HEK293 (cell line): ENCODE measurements around the gene TRMT1.

Experiments
- CTCF ChIA-PET: fragments of 350-600 bp; formaldehyde crosslinking; extraction: SDS; loops from one replicate; lab custom pipeline; 2021; ENCODE audit warnings: antibody characterized with exemption; lab: Yijun Ruan, JAX
- POLR2A ChIA-PET: fragments of 300-600 bp; formaldehyde crosslinking; extraction: SDS; loops from one replicate; lab custom pipeline; 2020; ENCODE audit warnings: antibody characterized with exemption, inconsistent platforms; lab: Yijun Ruan, JAX
- H3K27ac ChIP-seq: fragments of 200-500 bp; sonication (Bioruptor generic); 2 replicates; pipeline ENCODE4 v1.5.1; 2014; ENCODE audit warnings: low read depth, low read length, control low read depth, inconsistent platforms; ENCODE audit errors: extremely low read depth
- H3K36me3 ChIP-seq, 2 experiments: fragments of 200-500 bp in 1 of 2; sonication (Bioruptor generic) in 1 of 2; 1 replicate in 1 of 2; 2 replicates in 1 of 2; pipeline ENCODE4 v1.5.1; 2014 to 2017; ENCODE audit warnings: inconsistent platforms in 2 of 2, low read length in 2 of 2; ENCODE audit not compliant: control insufficient read depth in 2 of 2, insufficient read depth in 1 of 2
- H3K4me1 ChIP-seq: fragments of 200-500 bp; sonication (Bioruptor generic); 2 replicates; pipeline ENCODE4 v1.5.1; 2014; ENCODE audit warnings: mild to moderate bottlenecking, low read length, inconsistent platforms; ENCODE audit not compliant: control insufficient read depth, insufficient read depth
- H3K4me3 ChIP-seq: 2 replicates; pipeline ENCODE4 v1.5.1; 2011; ENCODE audit warnings: low read depth, mild to moderate bottlenecking, control low read depth, low read length, moderate library complexity
- H3K9me3 ChIP-seq: fragments of 200-500 bp; sonication (Bioruptor generic); 2 replicates; pipeline ENCODE4 v1.5.1; 2014; ENCODE audit warnings: low read depth, low read length, inconsistent platforms; ENCODE audit not compliant: control insufficient read depth, insufficient read depth
- ATF2 ChIP-seq: fragments of 450-650 bp; formaldehyde crosslinking; IDR thresholded peaks from 2 replicates; pipeline ENCODE4 v1.5.1; 2016; ENCODE audit warnings: missing biosample characterization, missing genetic modification characterization, low read depth
- HOXA7 ChIP-seq: sonication (generic); formaldehyde crosslinking; IDR thresholded peaks from 2 replicates; pipeline ENCODE4 v1.8.1; 2022; ENCODE audit warnings: missing genetic modification reagents, borderline replicate concordance
- INSM2 ChIP-seq: fragments of 450-650 bp; formaldehyde crosslinking; IDR thresholded peaks from 2 replicates; pipeline ENCODE4 v1.5.1; 2016; ENCODE audit warnings: missing biosample characterization, missing genetic modification characterization
- KLF17 ChIP-seq: fragments of 450-650 bp; formaldehyde crosslinking; IDR thresholded peaks from 2 replicates; pipeline ENCODE4 v1.5.1; 2016; ENCODE audit warnings: missing biosample characterization, missing genetic modification characterization
- PRDM1 ChIP-seq: fragments of 450-650 bp; formaldehyde crosslinking; IDR thresholded peaks from 2 replicates; pipeline ENCODE4; 2016; ENCODE audit warnings: missing biosample characterization, missing genetic modification characterization
- REST ChIP-seq: fragments of 450-650 bp; formaldehyde crosslinking; IDR thresholded peaks from 2 replicates; pipeline ENCODE4 v1.5.1; 2016; ENCODE audit warnings: missing biosample characterization, missing genetic modification characterization
- SALL2 ChIP-seq: fragments of 450-650 bp; formaldehyde crosslinking; IDR thresholded peaks from 2 replicates; pipeline ENCODE4 v1.5.0; 2017; ENCODE audit warnings: missing biosample characterization, mild to moderate bottlenecking, missing genetic modification characterization, borderline replicate concordance
- SP3 ChIP-seq: fragments of 450-650 bp; formaldehyde crosslinking; IDR thresholded peaks from 2 replicates; pipeline ENCODE4 v1.5.1; 2016; ENCODE audit warnings: missing biosample characterization, missing genetic modification characterization
- TCF7L2 ChIP-seq: IDR thresholded peaks from 2 replicates; pipeline ENCODE4 v1.6.1; 2011; ENCODE audit warnings: low read depth, mild to moderate bottlenecking, inconsistent platforms, low read length, moderate library complexity, borderline replicate concordance
- TRIM28 ChIP-seq: IDR thresholded peaks from 2 replicates; pipeline ENCODE4 v1.6.1; 2011; ENCODE audit warnings: low read length, control low read depth, borderline replicate concordance
- ZBTB17 ChIP-seq: fragments of 450-650 bp; formaldehyde crosslinking; IDR thresholded peaks from 2 replicates; pipeline ENCODE4 v1.5.1; 2016; ENCODE audit warnings: missing biosample characterization, missing genetic modification characterization
- ZFHX2 ChIP-seq: fragments of 450-650 bp; formaldehyde crosslinking; conservative IDR thresholded peaks from 2 replicates; pipeline ENCODE4 v1.5.1; 2016; ENCODE audit warnings: missing biosample characterization, missing genetic modification characterization
- ZFP41 ChIP-seq: fragments of 450-650 bp; formaldehyde crosslinking; IDR thresholded peaks from 2 replicates; pipeline ENCODE4 v1.5.1; 2016; ENCODE audit warnings: missing biosample characterization, missing genetic modification characterization, borderline replicate concordance
- ZNF112 ChIP-seq: fragments of 450-650 bp; formaldehyde crosslinking; IDR thresholded peaks from 2 replicates; pipeline ENCODE4 v1.5.0; 2017; ENCODE audit warnings: missing biosample characterization, missing genetic modification characterization
- ZNF148 ChIP-seq: fragments of 450-650 bp; formaldehyde crosslinking; IDR thresholded peaks from 2 replicates; pipeline ENCODE4 v1.5.0; 2017; ENCODE audit warnings: missing biosample characterization, missing genetic modification characterization, borderline replicate concordance
- ZNF302 ChIP-seq: fragments of 450-650 bp; formaldehyde crosslinking; IDR thresholded peaks from 2 replicates; pipeline ENCODE4 v1.5.1; 2016; ENCODE audit warnings: missing biosample characterization, missing genetic modification characterization, low read depth
- ZNF354C ChIP-seq: fragments of 450-650 bp; formaldehyde crosslinking; IDR thresholded peaks from 2 replicates; pipeline ENCODE4 v1.5.1; 2016; ENCODE audit warnings: missing biosample characterization, missing genetic modification characterization, low read depth, borderline replicate concordance
- ZNF394 ChIP-seq: fragments of 450-650 bp; formaldehyde crosslinking; IDR thresholded peaks from 2 replicates; pipeline ENCODE4 v1.5.1; 2016; ENCODE audit warnings: missing biosample characterization, missing genetic modification characterization, mild to moderate bottlenecking, moderate library complexity, borderline replicate concordance
- ZNF561 ChIP-seq: fragments of 450-650 bp; IDR thresholded peaks from 2 replicates; pipeline ENCODE4 v1.5.1; 2018; ENCODE audit warnings: missing biosample characterization, missing genetic modification characterization, borderline replicate concordance
- ZNF600 ChIP-seq: fragments of 450-650 bp; formaldehyde crosslinking; IDR thresholded peaks from 2 replicates; pipeline ENCODE4 v1.5.1; 2016; ENCODE audit warnings: missing biosample characterization, missing genetic modification characterization
- ZNF610 ChIP-seq: fragments of 450-650 bp; formaldehyde crosslinking; IDR thresholded peaks from 2 replicates; pipeline ENCODE4 v1.5.1; 2016; ENCODE audit warnings: missing biosample characterization, missing genetic modification characterization, borderline replicate concordance
- ZNF747 ChIP-seq: fragments of 450-650 bp; formaldehyde crosslinking; IDR thresholded peaks from 2 replicates; pipeline ENCODE4 v1.5.1; 2016; ENCODE audit warnings: missing biosample characterization, missing genetic modification characterization
- ZNF768 ChIP-seq: fragments of 450-650 bp; formaldehyde crosslinking; IDR thresholded peaks from 2 replicates; pipeline ENCODE4 v1.5.1; 2018; ENCODE audit warnings: missing biosample characterization, mild to moderate bottlenecking, missing genetic modification characterization
- ZNF791 ChIP-seq: fragments of 450-650 bp; formaldehyde crosslinking; IDR thresholded peaks from 2 replicates; pipeline ENCODE4 v1.5.1; 2016; ENCODE audit warnings: missing biosample characterization, missing genetic modification characterization

The TRMT1 gene

GRCh38 chr19:13086341-13086740 is 30.2 kb downstream of the TRMT1 start:
- Histone ChIP-seq H3K36me3 (no peaks in the 10 kb centered on the region), H3K4me3 (no peak overlapping the region), H3K9me3 (no peaks in the 10 kb centered on the region), H3K4me1 (no peaks in the 10 kb centered on the region), H3K27ac (no peak overlapping the region)
- ChIA-PET CTCF (interaction anchor here (0.5 to 5.9 kb wide), 8 partner anchors 8 to 121 kb away, joined by 3 to 41 read pairs (median 6); no protein-coding TSS in a partner anchor), POLR2A (no interaction called here)
- TF ChIP-seq ZFHX2 (tag by site-specific recombination) = no peak
- TF ChIP-seq TCF7L2 = no peak
- no peak for TF ChIP-seq SALL2 (tag by site-specific recombination)
- no peak for TF ChIP-seq ZNF747 (tag by site-specific recombination)
- no peak for TF ChIP-seq ZNF561
- TF ChIP-seq ZNF394 (tag by site-specific recombination) = no peak
- TF ChIP-seq REST (tag by site-specific recombination) = no peak
- TF ChIP-seq ZNF148 (tag by site-specific recombination) = no peak
- TF ChIP-seq KLF17 (tag by site-specific recombination) = no peak
- no peak for TF ChIP-seq TRIM28

- CTCF ChIA-PET = interaction anchor here (0.5 to 5.9 kb wide), 9 partner anchors 8 to 120 kb away, joined by 3 to 41 read pairs (median 4); no protein-coding TSS in a partner anchor
- Histone ChIP-seq H3K36me3 (no peaks in the 10 kb centered on the region; a peak in 1 of 3 replicates), H3K4me3 (no peak overlapping the region), H3K27ac (no peak overlapping the region), H3K4me1 (no peaks in the 10 kb centered on the region), H3K9me3 (no peaks in the 10 kb centered on the region)
- POLR2A ChIA-PET = interaction anchor here (0.7 kb wide), 1 partner anchor 249 kb away, joined by 3 read pairs; no protein-coding TSS in a partner anchor
- TF ChIP-seq ZNF600 (no peak), PRDM1 (no peak), HOXA7 (CRISPR knock-in tag) (no peak), SP3 (no peak), ZNF747 (tag by site-specific recombination) (no peak), ZBTB17 (tag by site-specific recombination) (no peak), INSM2 (tag by site-specific recombination) (no peak), TRIM28 (no peak), ZNF302 (tag by site-specific recombination) (no peak), ZNF768 (tag by site-specific recombination) (no peak), ATF2 (tag by site-specific recombination) (no peak), ZNF610 (tag by site-specific recombination) (no peak), ZNF354C (tag by site-specific recombination) (no peak), ZFP41 (no peak), ZNF791 (tag by site-specific recombination) (no peak), ZNF112 (no peak)
These were observed 30.9 kb downstream of the TRMT1 start for GRCh38 chr19:13085666-13086065.
